GM21528 (cell line): ENCODE measurements around the gene LEAP2.

Experiments used
- ATAC-seq: cut with Tn5 transposase; IDR thresholded peaks from one replicate; pipeline ENCODE4 v1.9.1; 2021; ENCODE audit warnings: mild to moderate bottlenecking, moderate library complexity; ENCODE audit not compliant: unreplicated experiment, low FRiP score

Gene LEAP2

DNA sequence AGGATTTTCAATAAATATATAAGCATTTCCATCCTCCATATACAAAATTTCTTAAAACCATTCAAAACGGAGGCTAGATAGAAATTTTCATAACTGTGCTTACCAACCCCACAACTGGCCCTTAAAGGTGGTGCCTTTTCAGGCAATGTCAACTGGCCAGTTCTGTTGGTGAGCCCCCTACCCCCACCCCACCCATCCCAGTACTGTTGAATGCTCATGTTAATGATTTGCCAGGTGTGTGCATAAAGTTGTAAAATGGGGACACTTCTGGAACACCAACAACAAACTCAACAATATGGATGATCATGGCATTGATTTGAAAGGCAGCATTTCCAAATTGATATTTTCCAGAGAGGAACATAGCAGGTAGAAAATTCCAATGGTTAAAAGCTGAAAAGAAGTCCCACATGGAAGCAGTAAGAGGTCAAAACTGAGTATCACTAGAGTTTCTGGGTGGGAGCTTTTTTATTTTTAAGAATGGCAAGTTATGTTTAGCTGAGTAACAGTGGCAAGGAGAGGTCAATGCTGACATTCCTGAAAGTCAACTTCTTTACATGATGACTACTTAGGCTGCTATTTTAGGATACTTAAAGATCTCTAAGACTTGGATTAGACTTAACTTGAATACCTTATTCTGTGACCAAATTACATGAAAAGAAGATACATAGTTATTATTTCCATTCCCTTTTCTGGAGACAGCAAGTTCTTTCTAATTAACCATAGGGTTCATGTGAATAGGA is 2.7 kb downstream of the LEAP2 start:
- no peak for ATAC-seq

DNA sequence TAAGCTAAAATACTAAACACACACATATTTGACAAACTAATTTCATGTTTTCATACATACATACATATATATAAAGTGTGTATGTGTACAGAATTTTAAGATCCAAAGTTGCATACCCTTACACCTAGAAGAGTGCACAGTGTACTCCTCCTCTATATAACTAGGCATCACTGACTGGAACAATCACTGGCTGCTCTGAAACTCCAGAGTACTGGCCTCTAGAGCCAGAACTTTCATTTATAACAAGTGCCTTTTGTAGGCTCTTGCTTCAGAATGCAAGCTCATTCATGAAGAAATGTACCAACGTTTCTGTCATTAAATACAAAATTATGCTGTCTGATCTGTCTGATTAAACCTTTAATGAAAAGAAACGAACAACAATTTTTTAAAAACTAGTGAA is 4.0 kb downstream of the LEAP2 start:
- no peak for ATAC-seq

DNA sequence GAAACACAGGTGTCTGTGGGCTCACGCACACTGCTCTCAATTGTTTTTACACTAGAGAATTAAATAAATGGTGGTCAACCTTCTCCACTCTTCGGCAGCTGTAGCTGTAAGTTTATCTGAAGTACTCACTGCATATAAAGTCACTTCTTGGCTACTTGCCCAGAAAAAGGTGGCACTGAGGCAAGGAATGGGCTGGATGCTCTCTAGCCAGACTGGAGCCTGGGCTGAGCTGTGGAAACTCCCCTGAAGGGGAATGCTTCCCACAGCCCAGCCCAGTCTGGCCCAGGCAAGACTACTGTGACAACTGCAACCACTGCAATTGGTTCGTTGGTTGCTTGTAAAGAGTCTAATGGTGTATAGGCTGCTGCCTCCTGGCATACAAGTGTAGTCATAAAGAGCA is 4.5 kb downstream of the LEAP2 start:
- no peak for ATAC-seq

DNA sequence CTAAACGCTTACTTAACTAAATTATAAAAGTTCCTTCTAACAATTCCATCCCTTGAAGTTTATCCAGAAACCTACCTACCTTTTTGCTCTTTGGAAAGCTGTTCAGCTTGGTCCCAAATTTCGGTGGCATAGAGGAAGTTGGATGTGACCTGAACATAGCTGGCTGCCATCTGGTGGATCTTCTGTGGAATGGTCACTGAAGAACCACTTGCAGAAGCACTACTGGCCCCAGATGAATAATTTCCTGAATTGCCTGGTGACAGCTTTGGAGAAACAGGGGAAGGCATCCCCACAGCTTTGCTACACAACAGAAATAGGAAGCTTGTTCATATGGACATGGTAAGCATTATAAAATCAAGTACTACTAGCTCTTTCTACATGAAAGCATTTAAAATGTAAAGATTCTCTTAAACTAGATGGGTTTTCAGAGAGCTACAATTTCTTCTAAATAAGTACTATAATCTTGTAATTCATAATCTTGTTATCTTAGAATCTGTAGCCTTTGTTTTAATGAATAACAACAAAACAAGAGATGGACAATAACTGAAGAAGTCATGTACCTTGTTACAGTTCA is 9.9 kb downstream of the LEAP2 start:
- ATAC-seq, result no peak

DNA sequence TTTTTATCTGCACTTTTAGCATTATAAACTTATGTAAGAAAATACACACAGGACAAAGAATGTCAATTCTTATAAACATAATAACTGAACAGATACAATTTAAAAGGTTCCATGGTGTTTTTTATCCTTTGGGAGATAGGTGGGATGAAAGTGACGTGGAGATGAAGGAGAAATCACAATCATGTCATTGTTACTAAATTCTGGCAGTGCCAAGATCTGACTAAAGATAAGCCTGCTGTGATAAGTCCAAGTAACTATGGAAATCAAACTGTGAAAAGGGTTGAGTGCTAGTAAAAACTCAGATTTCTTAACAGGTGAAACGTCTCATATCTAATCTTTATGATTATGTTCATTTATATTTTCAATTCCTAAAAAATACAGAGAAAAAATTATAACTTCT is 11.1 kb downstream of the LEAP2 start:
- ATAC-seq, result no peak

DNA sequence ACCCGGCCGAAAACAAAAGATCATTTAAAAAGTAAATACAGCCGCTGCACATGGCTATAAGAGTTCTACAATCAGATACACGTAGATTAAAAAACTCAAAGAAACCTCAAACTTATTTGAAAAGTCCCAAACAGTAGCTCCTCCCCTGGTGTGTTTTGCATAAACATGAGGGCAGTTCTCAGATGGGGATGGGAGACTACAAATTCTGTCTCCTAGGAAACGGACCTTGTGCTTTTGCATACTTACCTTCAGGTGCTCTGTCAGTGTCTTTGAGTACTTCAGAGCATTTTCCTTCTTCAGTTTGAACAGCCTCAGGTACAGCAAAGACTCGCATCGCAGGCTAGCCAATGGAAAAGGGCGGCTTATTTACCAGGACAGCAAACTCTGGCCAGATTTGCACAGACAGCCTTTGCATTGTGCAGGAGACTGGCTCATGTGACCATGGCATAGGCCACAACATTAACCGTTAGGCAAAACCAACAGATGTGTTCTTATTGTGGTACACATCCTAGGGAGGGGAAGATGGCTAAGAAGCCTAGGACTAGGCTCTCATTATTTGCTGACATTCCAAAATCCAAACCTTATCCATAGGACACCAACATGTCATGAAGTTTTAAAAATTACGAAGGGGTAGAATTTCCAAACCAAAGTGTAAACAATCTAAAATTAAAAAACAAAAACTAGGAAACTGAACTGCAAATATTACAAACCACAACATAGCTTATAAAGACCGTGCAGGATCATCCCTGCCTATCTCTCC is 12.8 kb downstream of the LEAP2 start:
- ATAC-seq, result no peak

DNA sequence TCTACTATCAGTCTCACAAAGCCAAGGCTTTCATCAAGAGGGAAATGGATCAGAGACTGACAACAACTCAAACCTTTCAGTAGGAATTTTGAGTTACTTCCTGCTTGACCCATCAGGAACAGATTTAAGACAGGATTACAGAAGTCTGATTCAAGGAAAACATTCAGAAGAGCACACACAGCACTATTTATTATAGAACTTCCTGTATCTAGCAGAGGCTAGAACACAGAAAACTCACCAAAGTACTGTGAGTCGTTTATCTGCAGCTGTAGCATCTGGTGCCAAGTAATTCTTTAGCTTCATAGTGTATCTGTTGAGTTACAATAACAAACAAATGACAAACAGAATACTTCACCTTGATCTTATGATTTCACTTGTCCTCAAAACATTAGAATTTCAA is 13.8 kb downstream of the LEAP2 start:
- no peak for ATAC-seq

DNA sequence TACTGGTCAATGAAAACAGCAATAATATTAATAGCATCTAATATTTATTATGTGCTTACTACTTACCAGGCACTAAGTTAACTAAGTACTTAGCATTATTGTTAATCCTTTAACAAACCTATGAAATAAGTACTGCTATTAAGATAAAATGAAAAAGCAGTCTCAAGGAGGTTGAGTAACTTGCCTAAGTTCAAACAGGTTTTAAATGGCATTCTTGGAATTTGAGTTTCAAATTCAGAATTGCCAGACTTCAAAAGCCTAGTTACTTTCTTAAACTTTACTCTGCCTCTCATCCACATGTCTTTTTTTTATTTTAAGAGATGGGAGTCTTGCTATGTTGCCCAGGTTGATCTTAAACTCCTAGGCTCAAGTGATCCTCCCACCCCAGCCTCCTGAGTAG is 16.0 kb downstream of the LEAP2 start:
- no peak for ATAC-seq

DNA sequence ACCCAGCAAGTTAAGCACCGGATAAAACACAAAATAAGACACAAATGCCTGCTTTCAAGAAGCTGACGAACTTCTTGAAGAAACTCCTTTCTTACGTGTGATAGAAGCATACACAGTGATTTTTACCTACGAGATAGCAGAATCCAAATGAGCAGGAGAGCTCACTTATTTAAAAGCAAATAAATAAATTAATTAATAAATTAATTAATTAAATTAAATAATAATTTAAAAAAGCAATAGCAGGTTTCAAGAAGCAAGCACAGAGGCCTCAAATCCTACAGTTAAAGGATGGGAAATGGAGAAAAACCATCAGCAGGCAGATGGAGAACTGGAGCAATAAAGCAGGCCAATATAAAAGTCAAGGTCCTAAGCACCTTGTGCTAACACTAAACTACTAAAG is 17.3 kb downstream of the LEAP2 start:
- ATAC-seq, result no peak

DNA sequence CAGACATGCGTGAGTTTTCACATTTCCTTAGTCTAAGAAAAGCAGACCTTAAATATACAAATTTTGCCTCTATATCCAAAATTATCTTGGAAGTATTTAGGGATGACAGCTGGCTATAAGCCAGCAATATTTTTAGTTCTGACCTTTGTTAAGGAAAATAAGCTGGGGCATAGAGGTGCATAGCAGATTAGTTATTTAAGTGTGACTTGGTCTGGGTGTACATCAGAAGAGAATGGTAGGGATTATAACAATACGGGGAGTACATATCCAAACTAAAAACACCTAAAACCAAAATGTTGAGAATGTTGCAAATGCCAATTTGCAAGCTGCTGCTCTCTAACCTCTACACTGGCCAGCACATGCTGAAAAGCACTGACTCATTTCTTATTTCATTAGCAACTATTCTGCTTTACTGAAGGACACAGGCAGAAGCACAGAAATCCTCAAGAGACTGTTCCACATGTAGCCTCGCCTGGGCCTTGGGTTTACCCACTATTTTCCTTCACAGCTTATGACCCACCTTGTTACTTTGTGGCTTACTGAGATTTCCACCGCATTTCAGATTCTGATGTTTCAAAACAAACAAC is 22.3 kb downstream of the LEAP2 start:
- ATAC-seq, result no peak

DNA sequence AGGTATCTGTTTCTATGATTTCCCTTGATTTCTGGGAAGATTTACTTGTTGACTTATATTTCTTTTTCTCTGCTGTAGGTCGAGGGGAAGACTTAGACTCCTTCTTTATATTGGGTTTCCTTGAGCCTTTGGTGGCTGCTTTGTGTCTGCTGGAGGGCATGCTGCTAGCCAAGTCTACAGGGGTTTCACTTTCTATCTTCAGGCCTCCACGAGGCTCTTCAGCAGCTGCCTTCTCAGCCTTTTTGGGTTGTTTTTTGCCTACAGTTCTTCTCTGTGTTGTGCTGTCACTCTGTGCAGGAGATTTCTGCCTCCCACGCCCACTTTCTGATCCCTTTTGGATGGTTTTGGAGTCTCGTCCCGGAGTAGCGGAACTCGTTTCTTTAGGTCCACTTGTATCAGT is 23.2 kb downstream of the LEAP2 start:
- no peak for ATAC-seq

DNA sequence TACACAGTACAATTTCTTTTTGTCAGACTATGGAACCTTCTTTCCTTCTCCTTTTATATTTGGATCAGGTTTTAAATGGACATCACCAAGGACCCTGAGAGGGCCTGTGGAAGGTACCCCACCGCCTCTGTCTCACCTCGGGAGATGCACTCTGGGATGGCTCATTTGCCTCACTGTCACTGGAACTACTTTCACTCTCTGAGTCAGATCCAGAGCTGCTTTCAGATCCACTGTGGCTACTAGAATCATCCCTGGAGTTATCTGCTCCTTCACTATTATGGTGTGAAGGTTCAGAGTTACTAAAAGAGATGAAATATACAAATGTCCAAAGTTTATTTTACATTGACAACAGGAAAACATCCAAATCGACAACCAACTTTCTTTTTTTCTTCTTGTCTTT is 24.6 kb downstream of the LEAP2 start:
- no peak for ATAC-seq

DNA sequence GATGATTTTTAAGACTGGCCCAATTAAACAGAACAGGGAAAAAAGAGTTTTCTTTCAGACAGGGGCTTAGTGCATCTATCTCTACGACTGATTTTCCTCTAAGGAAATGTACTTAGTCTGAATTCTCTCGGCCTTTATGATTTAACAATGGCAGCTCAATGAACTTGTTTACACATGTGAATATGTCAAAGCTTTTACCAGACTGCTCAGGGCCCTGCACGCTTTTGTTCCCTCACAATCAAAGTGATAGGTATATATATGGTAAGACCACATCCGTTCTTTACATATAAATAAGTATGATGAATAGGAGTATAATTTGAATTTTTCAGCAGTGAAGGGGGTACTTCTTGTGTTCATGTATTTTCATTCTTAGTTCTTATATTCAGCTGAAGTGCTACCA is 27.6 kb downstream of the LEAP2 start:
- ATAC-seq, result no peak

DNA sequence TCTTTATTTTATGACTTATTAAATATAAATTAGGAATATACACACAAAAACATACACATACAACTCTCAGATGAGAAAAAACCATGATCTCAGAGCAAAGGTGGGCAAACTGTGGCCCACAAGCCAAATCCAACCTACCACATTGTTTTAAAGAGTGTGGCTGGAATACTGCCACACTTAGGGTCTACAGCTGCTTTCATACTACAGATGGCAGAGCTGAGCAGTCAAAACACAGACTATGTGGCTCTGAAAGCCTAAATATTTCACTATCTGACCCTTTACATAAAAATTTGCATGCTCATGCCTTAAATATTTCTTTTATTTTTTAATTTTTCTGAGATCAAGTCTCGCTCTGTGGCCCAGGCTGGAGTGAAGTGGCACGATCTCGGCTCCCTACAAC is 28.3 kb downstream of the LEAP2 start:
- no peak for ATAC-seq

DNA sequence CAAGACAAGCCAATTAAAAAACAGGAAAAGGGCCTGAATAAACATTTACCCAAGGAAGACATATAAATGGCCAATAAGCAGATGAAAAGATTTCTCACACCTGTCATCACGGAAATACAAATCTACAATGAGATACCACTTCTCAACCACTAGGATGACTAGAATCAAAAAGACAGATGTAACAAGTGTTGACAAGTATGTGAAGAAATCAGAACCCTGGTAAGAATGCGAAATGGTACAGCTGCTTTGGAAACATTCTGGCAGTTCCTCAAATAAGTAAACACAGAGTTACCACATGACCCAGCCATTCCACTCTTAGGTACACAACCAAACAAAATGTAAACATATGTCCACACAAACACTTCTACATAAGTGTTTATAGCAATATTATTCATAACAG is 32.5 kb downstream of the LEAP2 start:
- ATAC-seq, result no peak

DNA sequence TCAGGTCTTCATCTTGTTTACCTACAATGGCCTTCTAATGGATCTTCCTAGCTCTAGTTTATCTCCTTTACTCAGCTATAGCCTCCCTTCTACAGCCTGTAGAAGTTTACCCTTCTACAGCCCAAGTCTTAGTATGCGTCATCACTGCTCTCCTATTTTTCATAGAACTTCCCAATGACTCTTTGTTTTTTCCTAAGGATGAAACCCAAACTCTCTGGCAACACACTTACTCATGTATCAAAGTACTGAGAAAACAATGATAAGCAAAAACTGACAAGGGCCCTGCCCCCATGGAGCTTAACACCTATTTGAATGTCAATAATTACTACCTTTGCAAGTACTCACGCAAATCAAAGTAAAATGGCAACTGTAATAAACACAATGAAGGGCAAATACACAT is 33.7 kb downstream of the LEAP2 start:
- ATAC-seq, result no peak

DNA sequence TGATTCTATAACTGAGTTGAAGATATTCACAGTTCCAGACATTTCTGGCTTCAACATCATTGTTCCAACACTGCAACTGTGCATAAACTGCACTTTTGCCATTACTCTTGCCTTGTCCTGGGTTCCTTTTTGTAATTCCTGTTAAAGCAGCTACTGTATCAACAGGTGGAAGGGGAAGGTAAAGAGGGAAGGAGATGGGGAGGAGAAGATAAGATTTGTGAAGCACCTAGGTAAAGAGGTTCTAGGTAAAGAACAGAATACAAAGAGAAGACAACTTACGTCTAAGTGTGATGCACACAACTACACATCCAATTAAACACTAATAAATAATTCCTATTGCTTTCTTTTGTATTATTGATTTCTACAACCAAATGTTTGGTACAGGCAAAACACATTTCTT is 36.2 kb downstream of the LEAP2 start:
- ATAC-seq, result no peak

DNA sequence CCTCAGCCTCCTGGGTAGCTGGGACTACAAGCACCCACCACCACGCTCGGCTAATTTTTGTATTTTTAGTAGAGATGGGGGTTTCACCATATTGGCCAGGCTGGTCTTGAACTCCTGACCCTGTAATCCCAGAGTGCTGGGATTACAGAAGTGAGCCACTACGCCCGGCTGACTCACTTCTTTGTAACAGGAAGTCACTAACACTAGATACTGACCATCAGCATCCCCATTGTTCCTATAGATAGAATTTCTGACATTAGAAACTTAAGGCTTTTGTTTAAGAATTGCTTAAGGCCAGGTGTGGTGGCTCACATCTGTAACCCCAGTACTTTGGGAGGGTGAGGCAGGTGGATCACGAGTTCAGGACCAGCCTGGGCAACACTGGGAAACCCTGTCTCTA is 42.2 kb downstream of the LEAP2 start:
- no peak for ATAC-seq

DNA sequence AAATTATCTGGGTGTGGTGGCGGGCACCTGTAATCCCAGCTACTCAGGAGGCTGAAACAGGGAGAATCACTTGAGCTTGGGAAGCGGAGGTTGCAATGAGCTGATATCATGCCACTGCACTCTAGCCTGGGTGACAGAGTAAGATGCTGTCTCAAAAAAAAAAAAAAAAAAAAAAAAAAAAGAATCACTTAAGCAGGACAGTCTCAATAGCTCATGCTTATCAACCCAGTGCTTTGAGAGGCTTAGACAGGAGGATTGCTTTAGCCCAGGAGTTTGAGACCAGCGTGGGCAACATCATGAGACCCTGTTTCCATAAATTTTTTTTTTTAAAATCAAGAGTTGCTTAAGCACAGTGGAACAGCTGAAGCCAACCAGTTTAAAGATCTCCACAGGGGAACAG is 42.6 kb downstream of the LEAP2 start:
- ATAC-seq, result no peak
